ENCODE measurements around the gene OR1D5.

GRCh38 chr17:3039736-3040135 is 23.7 kb downstream of the OR1D5 start:
- no peak for TF ChIP-seq CTCF (IDR thresholded peaks at IDR 0.05; ENCODE audit: insufficient read depth, low read depth, low read length)
- no peak for TF ChIP-seq EZH2 (IDR thresholded peaks at IDR 0.05; ENCODE audit: insufficient read depth, low read length)
